CD4-positive, alpha-beta T cell (primary cell): ENCODE data around the gene CACNA1D. TPM values are rescaled to one million over a fixed set of nuclear protein-coding genes. Genes with fewer than 3 reads are reported as not detected.

Experiments
- ATAC-seq: fragments of 200-7000 bp; cut with Tn5 transposase; one replicate; pipeline ENCODE4 v1.10.0; 2022; ENCODE audit warnings: mild to moderate bottlenecking; ENCODE audit not compliant: poor library complexity
- CTCF ChIA-PET: fragments of 350-600 bp; sonication (Branson Sonifier 250); formaldehyde crosslinking; loops from one replicate; lab custom pipeline; 2021; ENCODE audit warnings: antibody characterized with exemption, inconsistent platforms; lab: Charles Lee
- POLR2A ChIA-PET: fragments of 350-600 bp; sonication (Branson Sonifier 250); formaldehyde crosslinking; loops from one replicate; lab custom pipeline; 2021; ENCODE audit warnings: antibody characterized with exemption, inconsistent platforms; lab: Charles Lee
- DNase-seq, 14 experiments: peaks; one replicate each; pipeline ENCODE4 v3.0.0-alpha.2; 2013 to 2020; ENCODE audit warnings: mixed read lengths in 2 of 14
- H3K27ac ChIP-seq, 2 donors: one replicate each; pipeline versions ENCODE4 v1.5.1 to v1.7.0; 2013; ENCODE audit warnings: low read length in 2 of 2, low read depth in 1 of 2, mild to moderate bottlenecking in 1 of 2
- H3K27me3 ChIP-seq, 2 experiments: 1 replicate in 1 of 2; 2 replicates in 1 of 2; pipeline versions ENCODE4 v1.6.1 to v1.7.0; 2013; ENCODE audit warnings: low read length in 2 of 2, control low read depth in 1 of 2, mild to moderate bottlenecking in 1 of 2, moderate library complexity in 1 of 2; ENCODE audit not compliant: insufficient read depth in 2 of 2, control insufficient read depth in 1 of 2
- H3K36me3 ChIP-seq: one replicate; pipeline ENCODE4 v1.6.1; 2013; ENCODE audit warnings: low read length, control low read depth; ENCODE audit not compliant: insufficient read depth
- H3K4me1 ChIP-seq: one replicate; pipeline ENCODE4 v1.6.1; 2013; ENCODE audit warnings: low read length, control low read depth; ENCODE audit not compliant: insufficient read depth
- H3K4me3 ChIP-seq: one replicate; pipeline ENCODE4 v1.5.1; 2013; ENCODE audit warnings: mild to moderate bottlenecking, low read length, moderate library complexity
- H3K9me3 ChIP-seq, 2 experiments: 1 replicate in 1 of 2; 2 replicates in 1 of 2; pipeline versions ENCODE4 v1.6.1 to v1.7.0; 2013; ENCODE audit warnings: low read length in 2 of 2, mild to moderate bottlenecking in 2 of 2, control low read depth in 1 of 2, moderate library complexity in 1 of 2; ENCODE audit not compliant: control insufficient read depth in 1 of 2, insufficient read depth in 1 of 2
- H3K27ac Mint-ChIP-seq: one replicate; pipeline ENCODE4 v1.8.0; 2020; ENCODE audit warnings: mixed read lengths
- H3K27me3 Mint-ChIP-seq: one replicate; pipeline ENCODE4 v1.8.0; 2021; ENCODE audit warnings: mixed read lengths
- H3K36me3 Mint-ChIP-seq: one replicate; pipeline ENCODE4 v1.8.0; 2021; ENCODE audit warnings: low read depth, mixed read lengths
- H3K4me1 Mint-ChIP-seq: one replicate; pipeline ENCODE4 v1.8.0; 2021; ENCODE audit warnings: low read depth, mixed read lengths
- H3K4me3 Mint-ChIP-seq: one replicate; pipeline ENCODE4 v1.8.0; 2020; ENCODE audit warnings: mild to moderate bottlenecking, mixed read lengths
- H3K9me3 Mint-ChIP-seq: one replicate; pipeline ENCODE4 v1.8.0; 2020; ENCODE audit warnings: mixed read lengths
- intact Hi-C, 2 experiments: fragments of 100-400 bp; cut with DNase I in 1 of 2; cut with micrococcal nuclease in 1 of 2; formaldehyde crosslinking; loops; one replicate each; pipeline versions ENCODE4 v1.15.1 to v1.9.0; 2023 to 2025; cut with DNase I, micrococcal nuclease
- total RNA-seq, 174 experiments: library from RNA in 2 of 174; stranded (reverse) in 2 of 174; gene quantifications; one replicate each; pipeline ENCODE4 v1.2.3 and lab custom pipeline; 2021 to 2026
- TF ChIP-seq, protein P1 (sequence below): fragments of 200-600 bp; IDR thresholded peaks from one replicate; pipeline ENCODE4 v1.8.0; 2022; ENCODE audit warnings: antibody characterized with exemption, mild to moderate bottlenecking

Gene CACNA1D
- total RNA-seq, 2 experiments from 2014 or later = not detected

GRCh38 chr3:53523346-53523745 is 28.9 kb downstream of the CACNA1D start:
- no peaks in the 10 kb centered on the region for H3K4me1 Mint-ChIP-seq
- DNase-seq (no peak), ATAC-seq (no peak)
- Histone ChIP-seq H3K27me3 (peaks cover 0 to 8% of the 10 kb centered on the region in 2 experiments), H3K27ac (no peak overlapping the region), H3K9me3 (peaks cover 0 to 3% of the 10 kb centered on the region in 2 experiments), H3K36me3 (no peaks in the 10 kb centered on the region), H3K4me3 (no peak overlapping the region), H3K4me1 (no peaks in the 10 kb centered on the region)
- TF ChIP-seq, protein P1, sequence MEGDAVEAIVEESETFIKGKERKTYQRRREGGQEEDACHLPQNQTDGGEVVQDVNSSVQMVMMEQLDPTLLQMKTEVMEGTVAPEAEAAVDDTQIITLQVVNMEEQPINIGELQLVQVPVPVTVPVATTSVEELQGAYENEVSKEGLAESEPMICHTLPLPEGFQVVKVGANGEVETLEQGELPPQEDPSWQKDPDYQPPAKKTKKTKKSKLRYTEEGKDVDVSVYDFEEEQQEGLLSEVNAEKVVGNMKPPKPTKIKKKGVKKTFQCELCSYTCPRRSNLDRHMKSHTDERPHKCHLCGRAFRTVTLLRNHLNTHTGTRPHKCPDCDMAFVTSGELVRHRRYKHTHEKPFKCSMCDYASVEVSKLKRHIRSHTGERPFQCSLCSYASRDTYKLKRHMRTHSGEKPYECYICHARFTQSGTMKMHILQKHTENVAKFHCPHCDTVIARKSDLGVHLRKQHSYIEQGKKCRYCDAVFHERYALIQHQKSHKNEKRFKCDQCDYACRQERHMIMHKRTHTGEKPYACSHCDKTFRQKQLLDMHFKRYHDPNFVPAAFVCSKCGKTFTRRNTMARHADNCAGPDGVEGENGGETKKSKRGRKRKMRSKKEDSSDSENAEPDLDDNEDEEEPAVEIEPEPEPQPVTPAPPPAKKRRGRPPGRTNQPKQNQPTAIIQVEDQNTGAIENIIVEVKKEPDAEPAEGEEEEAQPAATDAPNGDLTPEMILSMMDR = no peak
- H3K27ac Mint-ChIP-seq = no peak overlapping the region
- no peaks in the 10 kb centered on the region for H3K9me3 Mint-ChIP-seq
- intact Hi-C loops = no loop called here
- ChIA-PET CTCF (no interaction called here), POLR2A (no interaction called here)
- no peak overlapping the region for H3K4me3 Mint-ChIP-seq
- H3K27me3 Mint-ChIP-seq = peaks cover 19% of the 10 kb centered on the region
- no peaks in the 10 kb centered on the region for H3K36me3 Mint-ChIP-seq

DNA sequence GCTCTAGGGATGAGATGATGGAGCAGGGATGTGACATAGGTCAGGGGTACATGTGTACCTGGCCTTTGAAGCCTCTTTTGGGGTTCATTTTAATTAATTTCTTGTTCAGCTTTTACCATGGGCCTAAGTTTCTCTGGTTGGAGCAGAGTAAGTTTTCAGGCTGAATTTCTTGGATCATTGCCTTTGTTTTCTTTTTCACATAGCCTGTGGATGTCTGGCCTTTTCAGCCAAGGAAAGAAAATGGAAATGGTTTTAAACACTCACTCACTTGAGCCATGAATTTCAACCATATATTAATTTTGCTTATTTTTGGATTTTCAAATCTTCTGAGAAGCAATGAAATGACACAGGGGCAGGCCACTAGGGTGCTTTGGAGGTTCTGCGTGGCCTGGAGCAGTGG is 30.2 kb downstream of the CACNA1D start:
- Histone ChIP-seq H3K27ac (no peak overlapping the region), H3K4me1 (no peaks in the 10 kb centered on the region), H3K27me3 (peaks cover 0 to 8% of the 10 kb centered on the region in 2 experiments), H3K9me3 (peaks cover 0 to 3% of the 10 kb centered on the region in 2 experiments), H3K4me3 (no peak overlapping the region), H3K36me3 (no peaks in the 10 kb centered on the region)
- DNase-seq (no peak), ATAC-seq (no peak)
- intact Hi-C loops = no loop called here
- no peaks in the 10 kb centered on the region for H3K9me3 Mint-ChIP-seq
- H3K4me1 Mint-ChIP-seq = no peaks in the 10 kb centered on the region
- H3K27me3 Mint-ChIP-seq = peaks cover 19% of the 10 kb centered on the region
- TF ChIP-seq, protein P1 = no peak
- no peak overlapping the region for H3K4me3 Mint-ChIP-seq
- no peaks in the 10 kb centered on the region for H3K36me3 Mint-ChIP-seq
- ChIA-PET CTCF (no interaction called here), POLR2A (no interaction called here)
- H3K27ac Mint-ChIP-seq = no peak overlapping the region

DNA sequence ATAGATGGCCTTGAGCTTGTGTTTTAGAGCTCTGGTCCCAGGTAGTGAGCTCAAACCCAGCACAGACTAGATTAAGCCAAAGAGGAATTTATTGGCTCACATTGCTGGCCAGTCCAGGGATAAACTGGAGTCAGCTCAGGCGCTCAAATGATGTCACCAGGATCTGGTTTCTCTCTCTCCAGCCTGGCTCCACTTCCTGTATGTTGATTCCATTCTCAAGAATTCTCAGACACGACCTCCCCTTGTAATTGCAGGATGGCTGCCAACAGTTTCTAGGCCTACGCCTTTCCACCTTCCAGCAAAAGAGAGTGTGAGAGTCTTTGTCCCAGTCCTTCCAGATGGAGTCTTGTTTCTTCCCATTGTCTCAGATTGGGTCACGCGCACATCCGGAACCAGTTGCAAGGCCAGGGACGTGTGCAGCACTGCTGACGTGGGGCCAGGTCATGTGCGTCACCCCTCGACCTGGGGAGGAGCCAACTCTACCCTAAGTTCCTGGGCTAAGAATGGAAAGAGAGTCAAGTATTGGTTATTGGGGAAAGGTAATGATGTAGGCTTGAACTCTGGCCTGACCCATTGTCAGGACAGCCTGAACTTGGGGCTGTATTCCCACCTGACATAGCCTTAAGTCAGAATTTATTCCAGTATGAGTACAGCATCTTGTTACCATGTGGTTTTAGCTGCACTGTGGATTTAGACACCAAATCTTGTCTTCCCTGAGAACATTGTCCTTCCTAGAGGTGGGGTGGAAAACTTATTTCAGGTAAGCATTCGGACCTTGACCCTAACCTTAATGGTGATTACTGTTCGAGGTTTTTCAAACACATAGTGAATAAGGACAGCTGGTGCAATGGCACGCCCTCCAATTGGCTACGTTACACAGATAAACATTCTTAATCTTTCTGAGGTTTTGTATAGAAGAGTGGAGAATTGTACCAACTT is 31.6 kb downstream of the CACNA1D start:
- DNase-seq = no peak
- ChIA-PET CTCF (no interaction called here), POLR2A (no interaction called here)
- no peak for ATAC-seq
- Mint-ChIP-seq H3K36me3 (no peaks in the 10 kb centered on the region), H3K27ac (no peak overlapping the region), H3K9me3 (no peaks in the 10 kb centered on the region), H3K4me1 (no peaks in the 10 kb centered on the region), H3K27me3 (peaks cover 16% of the 10 kb centered on the region), H3K4me3 (no peak overlapping the region)
- no peak overlapping the region for H3K4me3 ChIP-seq
- H3K27ac ChIP-seq = no peak overlapping the region
- peaks cover 0 to 7% of the 10 kb centered on the region in 2 experiments for H3K27me3 ChIP-seq
- peaks cover 0 to 3% of the 10 kb centered on the region in 2 experiments for H3K9me3 ChIP-seq
- TF ChIP-seq, protein P1 = no peak
- H3K36me3 ChIP-seq = no peaks in the 10 kb centered on the region
- no peaks in the 10 kb centered on the region for H3K4me1 ChIP-seq
- intact Hi-C loops = no loop called here
